ENCODE data around the gene INTS11.
"Not testable (repeated sequence)": the region's sequence is repeated elsewhere in the genome, so short reads cannot be mapped to it uniquely, and the experiment has no call there.

INTS11 gene

DNA sequence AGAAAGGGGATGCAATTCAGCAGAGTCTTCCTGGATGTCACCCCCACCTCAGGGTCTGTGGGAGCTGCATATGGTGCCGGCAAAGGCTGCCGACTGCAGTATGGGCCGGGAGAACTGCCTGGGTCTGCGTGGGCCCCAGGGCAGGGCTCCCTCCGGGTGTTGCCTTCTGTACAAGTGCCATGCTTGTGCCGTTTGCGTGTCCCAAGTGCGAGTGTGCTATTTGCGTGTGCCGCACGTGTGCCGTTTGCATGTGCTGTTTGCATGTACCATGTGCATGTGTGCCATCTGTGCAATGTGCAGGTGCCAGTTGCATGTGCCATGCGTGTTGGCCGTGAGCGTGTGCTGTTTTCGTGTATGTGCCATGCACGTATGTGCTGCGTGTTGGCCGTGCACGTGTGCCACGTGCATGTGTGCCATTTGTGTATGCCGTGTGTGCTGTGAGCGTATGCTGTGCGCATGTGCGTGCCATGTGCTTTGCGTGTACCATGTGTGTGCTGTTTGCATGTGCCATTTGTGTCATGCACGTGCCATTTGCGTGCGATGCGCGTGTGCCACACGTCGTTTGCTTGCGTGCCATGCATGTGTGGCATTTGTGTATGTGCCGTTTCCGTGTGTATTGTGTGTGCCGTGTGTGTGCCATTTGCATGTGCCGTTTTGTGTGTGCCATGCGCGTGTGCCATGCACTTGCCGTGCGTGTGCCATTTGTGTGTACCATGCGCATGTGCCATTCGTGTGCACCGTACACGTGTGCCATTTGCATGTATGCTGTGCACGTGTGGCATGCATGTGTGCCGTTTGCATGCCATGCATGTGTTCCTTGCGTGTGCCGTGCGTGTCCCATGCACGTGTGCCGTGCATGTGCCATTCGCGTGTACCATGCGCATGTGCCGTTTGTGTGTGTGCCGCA lies 5.1 kb upstream of the INTS11 start:
- no peak for DNase-seq (ENCODE audit: low spot score)

GRCh38 chr1:1328254-1328653 lies 3.8 kb upstream of the INTS11 start:
- DNase-seq (ENCODE audit: low spot score): no peak

GRCh38 chr1:1327291-1327690 lies 2.8 kb upstream of the INTS11 start:
- no peak for DNase-seq (ENCODE audit: low spot score)

DNA sequence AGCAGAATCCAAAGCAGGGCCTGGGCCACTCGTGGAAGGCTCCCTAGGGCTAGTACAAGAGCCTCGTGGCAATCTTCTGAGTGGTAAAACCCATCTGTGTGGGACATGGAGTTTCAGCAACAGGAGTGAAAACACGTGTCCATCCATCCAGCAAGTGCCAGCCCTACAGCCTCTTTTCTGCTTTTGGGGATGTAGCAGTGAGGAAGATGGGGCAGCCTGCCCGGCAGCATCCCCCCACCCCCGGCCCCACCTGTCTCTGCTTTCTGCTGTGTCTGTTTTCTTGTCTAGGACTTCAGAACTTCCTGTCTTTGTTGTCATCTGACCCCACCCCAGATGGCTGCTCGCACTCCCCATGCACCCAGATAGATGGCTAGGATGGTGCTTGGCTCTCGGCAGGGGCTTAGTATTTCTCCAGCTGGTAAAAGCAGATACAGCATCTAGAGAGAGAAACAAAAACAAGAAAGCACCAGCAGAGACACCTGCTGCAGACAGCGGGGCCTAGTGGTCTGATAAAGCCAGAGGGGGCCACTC lies 1.7 kb upstream of the INTS11 start:
- no peak for DNase-seq (ENCODE audit: low spot score)

GRCh38 chr1:1325288-1326074 lies 1.0 kb upstream of the INTS11 start:
- DNase-seq (ENCODE audit: low spot score): no peak

GRCh38 chr1:1324084-1324523 lies 356 bp downstream of the INTS11 start:
- DNase-seq (ENCODE audit: low spot score): no peak

DNA sequence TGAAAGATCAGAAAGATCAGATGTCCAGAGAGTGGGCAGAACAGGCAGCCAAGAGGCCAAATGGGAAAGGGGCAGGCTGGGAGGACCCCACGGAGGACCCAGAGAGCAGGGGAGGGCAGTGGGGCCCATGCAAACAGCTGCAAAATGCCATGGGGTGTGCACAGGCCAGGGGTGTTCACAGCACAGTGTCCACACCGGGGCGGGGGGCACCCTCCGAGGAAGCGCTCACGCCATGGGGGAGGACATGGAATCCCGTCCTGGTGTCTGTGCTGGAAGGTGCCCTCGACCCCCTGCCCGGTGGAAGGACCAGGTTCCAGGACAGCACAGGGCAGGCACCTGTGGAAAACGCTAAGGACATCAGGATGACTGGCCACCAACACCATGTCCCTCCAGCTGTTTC lies 1.5 kb downstream of the INTS11 start:
- no peak for DNase-seq (ENCODE audit: low spot score)

GRCh38 chr1:1322418-1322817 lies 2.0 kb downstream of the INTS11 start:
- no peak for DNase-seq (ENCODE audit: low spot score)

GRCh38 chr1:1321477-1321876 lies 3.0 kb downstream of the INTS11 start:
- no peak for DNase-seq (ENCODE audit: low spot score)

DNA sequence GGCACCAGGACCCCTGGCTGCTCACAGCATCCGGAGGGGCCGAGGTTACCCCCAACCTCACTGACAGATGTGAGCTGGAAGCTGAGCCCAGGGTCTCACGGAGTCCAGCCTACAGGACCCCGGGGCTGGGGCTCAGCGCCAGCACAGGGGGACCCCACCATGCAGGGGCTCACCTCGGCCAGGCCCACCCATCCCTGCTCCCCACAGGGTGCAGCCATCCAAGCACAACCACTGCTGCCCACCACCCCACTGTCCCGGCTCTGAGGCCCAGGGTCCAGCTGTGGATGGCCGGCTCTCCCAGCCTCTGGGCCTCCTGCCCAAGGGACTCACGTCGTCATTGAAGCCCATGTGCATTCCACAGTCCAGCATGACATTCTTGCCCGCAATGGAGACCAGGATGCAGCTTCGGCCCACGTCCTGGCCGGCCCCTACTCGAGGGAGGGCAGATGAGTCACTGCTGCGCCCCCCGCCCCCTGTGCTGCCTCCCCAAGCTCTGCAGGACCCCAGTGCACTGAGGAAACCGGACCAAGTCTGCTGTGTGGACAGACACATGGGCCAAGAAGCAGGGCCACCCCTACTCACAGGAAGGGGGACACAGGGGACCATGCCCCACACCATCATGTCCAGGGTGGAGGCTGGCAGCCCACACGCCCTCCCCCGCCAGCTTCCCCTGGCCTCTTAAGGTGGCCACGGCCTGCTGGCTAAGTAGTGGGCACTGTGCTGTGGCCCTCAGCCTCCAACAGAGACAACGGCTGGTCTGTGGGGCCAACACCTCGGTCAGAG lies 3.6 kb downstream of the INTS11 start:
- no peak for DNase-seq (ENCODE audit: low spot score)

- DNase-seq (ENCODE audit: low spot score): no peak
Measured at GRCh38 chr1:1319646-1319941, 4.9 kb downstream of the INTS11 start.

DNA sequence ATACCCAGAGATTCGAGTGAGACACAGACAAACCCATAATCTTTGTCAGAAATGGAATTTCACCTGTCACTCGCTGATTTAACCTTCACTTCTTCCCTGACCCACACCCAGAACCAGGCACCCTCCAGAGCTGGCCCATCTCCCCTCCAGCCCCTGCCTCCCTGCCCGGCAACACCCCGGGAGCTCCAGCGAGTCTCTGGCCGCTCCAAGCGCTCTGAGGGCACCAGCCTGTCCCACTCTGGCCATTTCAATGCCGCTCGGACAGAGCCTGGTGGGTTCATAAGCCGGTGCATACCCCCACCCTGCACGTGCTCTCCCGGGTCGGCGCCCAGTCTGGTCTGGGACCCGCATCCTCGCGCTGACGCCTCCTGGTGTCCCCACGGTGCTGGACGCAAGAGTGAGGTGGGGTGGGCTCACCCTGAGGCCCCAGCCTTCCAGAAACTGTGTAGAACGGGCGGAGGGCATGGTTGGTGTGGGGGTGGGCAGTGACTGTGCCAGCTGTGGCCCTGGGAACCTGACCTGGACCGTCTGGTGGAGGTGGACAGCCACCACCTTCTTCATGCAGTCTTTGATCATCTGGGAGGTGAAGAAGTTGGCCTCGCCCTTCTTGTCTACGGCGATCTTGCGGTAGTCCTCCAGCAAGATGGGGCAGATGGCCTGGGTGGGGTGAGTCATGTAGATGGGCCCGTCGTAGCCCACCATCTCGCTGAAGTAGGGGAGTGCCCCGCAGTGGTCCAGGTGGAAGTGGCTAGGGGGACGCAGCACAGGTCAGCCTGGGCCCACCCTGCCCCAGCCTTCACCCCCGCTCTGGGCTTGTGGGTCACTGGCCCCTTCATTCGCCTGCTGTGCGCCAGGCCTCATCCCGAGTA lies 5.4 kb downstream of the INTS11 start:
- no peak for DNase-seq (ENCODE audit: low spot score)

DNA sequence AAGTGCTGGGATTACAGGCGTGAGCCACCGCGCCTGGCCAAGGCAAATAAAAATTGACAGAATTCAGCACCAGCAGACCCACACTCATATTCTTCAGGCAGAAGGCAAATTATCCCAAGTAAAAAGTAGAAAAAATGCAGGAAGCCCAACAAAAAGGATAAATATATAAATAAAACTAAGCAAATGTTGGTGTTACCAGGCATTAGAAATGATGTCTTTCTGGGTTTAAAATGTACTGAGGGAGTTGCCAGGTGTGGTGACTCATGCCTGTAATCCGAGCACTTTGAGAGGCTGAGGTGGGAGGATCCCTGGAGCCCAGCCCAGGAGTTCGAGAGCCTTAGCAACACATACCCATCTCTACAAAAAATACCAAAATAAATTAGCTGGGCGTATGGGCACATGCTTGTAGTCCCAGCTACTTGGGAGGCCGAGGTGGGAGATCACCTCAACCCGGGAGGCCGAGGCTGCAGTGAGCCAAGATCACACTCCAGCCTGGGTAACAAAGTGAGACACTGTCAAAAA lies 6.3 kb downstream of the INTS11 start:
- no peak for DNase-seq (ENCODE audit: low spot score)

DNA sequence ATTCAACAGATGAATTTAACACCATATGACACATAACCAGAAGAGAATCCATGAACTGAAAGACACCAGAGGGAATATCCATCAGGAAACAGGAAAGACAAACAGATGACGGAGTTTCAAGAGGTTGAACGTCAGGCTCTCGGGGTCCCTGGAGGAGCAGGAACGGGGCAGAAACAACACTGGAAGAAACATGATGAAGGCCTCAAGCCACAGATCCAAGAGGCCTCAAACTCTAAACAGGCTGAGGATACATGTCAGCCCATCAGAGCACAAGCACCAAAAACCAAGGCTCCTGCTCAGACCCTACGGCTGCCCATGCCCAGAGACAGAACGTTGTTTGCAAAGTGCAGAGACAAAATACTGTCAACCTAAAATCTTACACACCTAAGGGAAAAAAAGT lies 7.0 kb downstream of the INTS11 start:
- no peak for DNase-seq (ENCODE audit: low spot score)

DNA sequence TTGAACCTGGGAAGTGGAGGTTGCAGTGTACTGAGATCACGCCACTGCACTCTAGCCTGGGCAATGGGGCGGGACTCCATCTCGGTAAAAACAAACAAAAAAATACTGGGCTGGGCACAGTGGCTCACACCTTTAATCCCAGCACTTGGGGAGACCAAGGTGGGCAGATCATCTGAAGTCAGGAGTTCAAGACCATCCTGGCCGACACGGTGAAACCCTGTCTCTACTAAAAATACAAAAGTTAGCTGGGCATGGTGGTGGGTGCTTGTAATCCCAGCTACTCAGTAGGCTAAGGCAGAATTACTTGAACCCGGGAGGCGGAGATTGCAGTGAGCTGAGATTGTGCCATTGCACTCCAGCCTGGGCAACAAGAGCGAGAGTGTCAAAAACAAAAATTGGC lies 8.3 kb downstream of the INTS11 start:
- not testable (repeated sequence) for DNase-seq (ENCODE audit: low spot score)

GRCh38 chr1:1315435-1315954 lies 9.0 kb downstream of the INTS11 start:
- DNase-seq (ENCODE audit: low spot score): no peak

- DNase-seq (ENCODE audit: low spot score): no peak
Measured at GRCh38 chr1:1314678-1315335, 9.7 kb downstream of the INTS11 start.

DNA sequence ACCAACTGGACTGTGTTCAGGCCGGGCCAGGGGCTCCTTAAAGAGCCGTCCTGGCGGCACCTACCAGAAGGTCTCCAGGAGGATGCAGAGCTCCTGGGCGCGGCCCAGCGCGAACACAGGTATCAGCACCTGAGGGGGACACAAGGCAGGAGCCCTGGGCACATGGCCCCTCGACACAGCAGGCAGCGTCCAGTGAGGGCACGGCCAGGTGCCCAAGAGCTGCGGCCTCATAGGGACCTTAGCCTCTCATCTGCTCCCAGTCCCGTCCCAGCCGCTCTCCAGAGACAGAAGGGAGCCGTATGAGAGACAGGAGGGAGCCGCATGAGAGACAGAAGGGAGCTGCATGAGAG lies 10.2 kb downstream of the INTS11 start:
- DNase-seq (ENCODE audit: low spot score): no peak

GRCh38 chr1:1313500-1314236 lies 10.8 kb downstream of the INTS11 start:
- DNase-seq (ENCODE audit: low spot score): no peak

Measured in HuH-7.5 (cell line).